Fibroblast of lung (primary cell): ENCODE results near the gene LDHB. TPM values are rescaled to one million over a fixed set of nuclear protein-coding genes. Genes with fewer than 3 reads are reported as not detected.

Experiments used
- DNase-seq, 2 donors: peaks; one replicate each; pipeline versions ENCODE4 v3.0.0 to v3.0.0-alpha.2; 2010; ENCODE audit warnings: low read depth in 2 of 2
- H2AFZ ChIP-seq: 2 replicates; pipeline ENCODE4 v1.5.1; 2012; ENCODE audit warnings: low read length, control low read depth, inconsistent platforms
- H3K27ac ChIP-seq: 2 replicates; pipeline ENCODE4 v1.5.1; 2011; ENCODE audit warnings: low read length, control low read depth; ENCODE audit not compliant: insufficient read depth
- H3K27me3 ChIP-seq: 2 replicates; pipeline ENCODE4 v1.5.1; 2011; ENCODE audit warnings: mild to moderate bottlenecking, low read length; ENCODE audit not compliant: control insufficient read depth, insufficient read depth
- H3K36me3 ChIP-seq: 2 replicates; pipeline ENCODE4 v1.5.1; 2011; ENCODE audit warnings: low read length; ENCODE audit not compliant: control insufficient read depth, insufficient read depth
- H3K4me1 ChIP-seq: 2 replicates; pipeline ENCODE4 v1.5.1; 2011; ENCODE audit warnings: low read length; ENCODE audit not compliant: control insufficient read depth, insufficient read depth; ENCODE audit errors: extremely low read depth
- H3K4me2 ChIP-seq: 2 replicates; pipeline ENCODE4 v1.5.1; 2011; ENCODE audit warnings: low read length, control low read depth; ENCODE audit not compliant: insufficient read depth; ENCODE audit errors: extremely low read depth
- H3K4me3 ChIP-seq, 4 experiments: fragments of 200-600 bp in 1 of 4; sonication (generic) in 1 of 4; replicated peaks in 1 of 4; 2 replicates each; pipeline ENCODE4 v1.5.1; 2011 to 2016; ENCODE audit warnings: low read length in 4 of 4, low read depth in 3 of 4, mild to moderate bottlenecking in 3 of 4, control low read depth in 2 of 4, inconsistent platforms in 1 of 4, mixed read lengths in 1 of 4; ENCODE audit not compliant: insufficient read depth in 1 of 4; ENCODE audit errors: control extremely low read depth in 1 of 4
- H3K79me2 ChIP-seq: 2 replicates; pipeline ENCODE4 v1.5.1; 2012; ENCODE audit warnings: mild to moderate bottlenecking, low read length, inconsistent platforms; ENCODE audit not compliant: control insufficient read depth, insufficient read depth
- H3K9ac ChIP-seq: 2 replicates; pipeline ENCODE4 v1.5.1; 2011; ENCODE audit warnings: mild to moderate bottlenecking, low read length, control low read depth; ENCODE audit not compliant: insufficient read depth
- H3K9me3 ChIP-seq: 2 replicates; pipeline ENCODE4 v1.5.1; 2012; ENCODE audit warnings: low read depth, low read length; ENCODE audit not compliant: control insufficient read depth, insufficient read depth
- H4K20me1 ChIP-seq: 2 replicates; pipeline ENCODE4 v1.5.1; 2011; ENCODE audit warnings: low read length; ENCODE audit not compliant: control insufficient read depth, insufficient read depth; ENCODE audit errors: extremely low read depth
- CTCF ChIP-seq, 2 donors: IDR thresholded peaks in 1 of 2; conservative IDR thresholded peaks in 1 of 2; 1 replicate in 1 of 2; 2 replicates in 1 of 2; pipeline ENCODE4 v1.5.1; 2011 to 2012; ENCODE audit warnings: low read length in 2 of 2, control low read depth in 1 of 2, inconsistent platforms in 1 of 2, low read depth in 1 of 2, mild to moderate bottlenecking in 1 of 2
- EZH2 ChIP-seq: IDR thresholded peaks from 2 replicates; pipeline ENCODE4 v1.5.1; 2012; ENCODE audit warnings: low read length, control low read depth, mild to moderate bottlenecking; ENCODE audit errors: missing control alignments
- polyA plus RNA-seq, 2 donors: library from polyadenylated mRNA; depleted of rRNA in 1 of 2; stranded (reverse) in 1 of 2; unstranded in 1 of 2; fragments of >200 nt; gene quantifications; 2 replicates each; pipeline ENCODE4 v1.2.1, GENCODE V29; 2011 to 2012; ENCODE audit warnings: missing spikeins in 1 of 2
- total RNA-seq: library from RNA; depleted of rRNA; stranded (reverse); fragments of >200 nt; gene quantifications from 2 replicates; pipeline ENCODE4 v1.2.1, GENCODE V29; 2014

Gene LDHB
- total and polyA plus RNA-seq, 2 donors (not counting 1 experiment from before 2014, with no cell fraction given) = 628 to 905 TPM

- H3K9me3 ChIP-seq = no peaks in the 10 kb centered on the region
- no peaks in the 10 kb centered on the region for H3K79me2 ChIP-seq
Measured at GRCh38 chr12:21604245-21605101, 53.2 kb downstream of the LDHB start, which contains the start of gene GYS2. TSS of gene GYS2 (minus strand) at chr12:21604847. CDS start at chr12:21604592, 255 bp downstream.

GRCh38 chr12:21602774-21603173 lies 54.9 kb downstream of the LDHB start:
- no peak overlapping the region for H2AFZ ChIP-seq
- no peaks in the 10 kb centered on the region for H3K4me1 ChIP-seq
- TF ChIP-seq EZH2 (no peak), CTCF (conservative IDR thresholded peaks at IDR 0.05 in 1 of 2, IDR thresholded peaks at IDR 0.05 in 1 of 2; ENCODE audit: low read depth in 1 of 2, low read length in 2 of 2) (no peak)
- no peaks in the 10 kb centered on the region for H3K9me3 ChIP-seq
- H3K36me3 ChIP-seq = no peaks in the 10 kb centered on the region
- no peak overlapping the region for H3K4me2 ChIP-seq
- no peak for DNase-seq
- H3K27ac ChIP-seq = no peak overlapping the region
- H3K4me3 ChIP-seq = no peak overlapping the region
- no peaks in the 10 kb centered on the region for H3K79me2 ChIP-seq
- no peak overlapping the region for H3K9ac ChIP-seq
- H4K20me1 ChIP-seq = no peaks in the 10 kb centered on the region
- peaks cover 3% of the 10 kb centered on the region for H3K27me3 ChIP-seq

More at GRCh38 chr12:21604245-21605101, 53.2 kb downstream of the LDHB start, which contains the start of gene GYS2:
- DNase-seq = no peak
- no peak within 1 kb of the TSS for H2AFZ ChIP-seq
- no peaks in the 10 kb centered on the region for H3K4me1 ChIP-seq
- no peaks in the 10 kb centered on the region for H3K36me3 ChIP-seq
- H3K9ac ChIP-seq = no peak within 1 kb of the TSS
- TF ChIP-seq CTCF (conservative IDR thresholded peaks at IDR 0.05 in 1 of 2, IDR thresholded peaks at IDR 0.05 in 1 of 2; ENCODE audit: low read depth in 1 of 2, low read length in 2 of 2) (no peak), EZH2 (no peak)
- H3K27me3 ChIP-seq = peaks cover 3% of the 10 kb centered on the region
- H3K4me2 ChIP-seq = no peak within 1 kb of the TSS
- H3K4me3 ChIP-seq = no peak within 1 kb of the TSS
- no peak within 1 kb of the TSS for H3K27ac ChIP-seq
- H4K20me1 ChIP-seq = no peaks in the 10 kb centered on the region

GRCh38 chr12:21600196-21600595 lies 57.4 kb downstream of the LDHB start:
- Histone ChIP-seq H3K4me2 (no peak overlapping the region), H3K4me3 (no peak overlapping the region), H3K9ac (no peak overlapping the region), H3K9me3 (no peaks in the 10 kb centered on the region), H3K4me1 (no peaks in the 10 kb centered on the region), H3K36me3 (no peaks in the 10 kb centered on the region), H3K79me2 (no peaks in the 10 kb centered on the region), H2AFZ (no peak overlapping the region), H4K20me1 (no peaks in the 10 kb centered on the region), H3K27me3 (peaks cover 3% of the 10 kb centered on the region), H3K27ac (no peak overlapping the region)
- TF ChIP-seq EZH2 (no peak), CTCF (conservative IDR thresholded peaks at IDR 0.05 in 1 of 2, IDR thresholded peaks at IDR 0.05 in 1 of 2; ENCODE audit: low read depth in 1 of 2, low read length in 2 of 2) (no peak)
- no peak for DNase-seq
